RCC 7860 (cell line): ENCODE measurements around the gene NFATC4.
"Not testable (repeated sequence)": the region's sequence is repeated elsewhere in the genome, so short reads cannot be mapped to it uniquely, and the experiment has no call there.

Source experiments
- DNase-seq: peaks from one replicate; pipeline ENCODE4 v3.0.0-alpha.2; 2015; ENCODE audit warnings: low spot score
- FAIRE-seq: peaks from 2 replicates; lab custom pipeline; 2012; peaks lifted over from hg19 to GRCh38; lab: Jason Lieb, UNC

NFATC4 gene

DNA sequence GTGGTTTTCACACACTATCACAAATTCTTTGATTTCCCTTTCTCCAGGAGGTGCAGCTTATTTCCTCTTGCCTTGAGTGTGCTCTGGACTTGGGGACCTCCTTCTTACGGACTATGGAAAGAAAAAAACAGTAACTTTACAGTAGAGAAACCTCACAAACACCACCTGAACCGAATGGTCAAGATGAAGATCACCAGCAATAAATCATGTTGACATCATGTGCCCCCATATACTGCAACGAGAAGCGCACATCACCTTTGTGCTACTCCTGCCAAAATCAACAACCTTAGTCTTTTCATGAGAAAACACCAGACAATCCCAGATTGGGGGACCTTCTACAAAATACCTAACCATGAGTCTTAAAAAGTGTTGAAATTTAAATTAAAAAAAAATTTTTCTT, 17.5 kb downstream of the NFATC4 start:
- FAIRE-seq, result no peak
- DNase-seq, result no peak

DNA sequence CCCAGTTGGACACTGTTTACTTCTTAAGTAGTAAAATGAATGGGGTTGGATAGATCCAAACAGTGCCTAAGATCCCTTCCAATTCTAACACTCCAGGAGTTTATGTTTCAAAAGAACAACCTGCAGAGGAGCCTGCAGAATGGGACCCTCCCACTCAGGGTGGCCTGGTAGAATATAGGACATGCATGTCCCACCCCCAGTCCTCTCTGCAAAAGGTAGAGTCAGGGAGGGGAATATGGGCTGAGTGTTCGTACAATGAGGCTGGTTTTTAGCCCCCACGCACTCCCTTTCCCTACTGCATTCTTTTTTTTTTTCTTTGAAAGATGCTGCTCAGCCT, 19.0 kb downstream of the NFATC4 start:
- FAIRE-seq (no peak), DNase-seq (no peak)

GRCh38 chr14:24387579-24387978, 19.6 kb downstream of the NFATC4 start:
- not testable (repeated sequence) for FAIRE-seq, DNase-seq

DNA sequence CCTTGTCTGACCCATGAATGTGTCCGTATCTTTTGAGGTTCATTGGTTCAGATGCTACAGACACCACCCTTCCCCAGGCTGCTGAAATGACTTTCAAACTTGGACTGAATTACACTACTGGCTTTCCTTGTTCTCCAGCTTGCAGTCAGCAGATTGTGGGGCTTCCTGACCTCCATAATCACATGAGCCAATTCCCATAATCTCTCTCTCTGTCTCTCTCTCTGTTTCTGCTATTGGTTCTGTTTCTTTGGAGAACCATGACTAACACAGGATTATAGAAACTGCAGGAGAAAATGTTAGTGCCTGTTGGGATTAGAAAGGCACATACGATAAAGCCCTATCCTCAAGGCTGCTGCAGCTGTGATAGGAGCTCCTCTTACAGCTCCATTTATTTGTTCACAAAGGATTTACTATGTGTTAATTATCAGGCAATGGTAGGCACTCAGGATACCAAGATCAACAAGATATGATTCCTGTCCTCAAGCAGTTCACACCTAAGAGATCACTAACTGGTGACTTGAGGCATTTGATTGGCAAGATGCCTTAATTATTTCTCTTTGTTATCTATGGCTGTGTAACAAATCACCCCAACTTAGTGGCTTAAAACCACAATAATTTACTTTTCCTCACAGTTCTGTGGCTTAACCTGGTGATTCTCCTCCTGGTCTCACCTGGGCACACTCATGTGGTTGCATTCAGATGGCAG, 20.6 kb downstream of the NFATC4 start:
- FAIRE-seq, result no peak
- DNase-seq, result no peak

GRCh38 chr14:24389226-24389848, 21.4 kb downstream of the NFATC4 start:
- DNase-seq (no peak), FAIRE-seq (no peak)

GRCh38 chr14:24390701-24391468, 22.9 kb downstream of the NFATC4 start:
- FAIRE-seq (no peak), DNase-seq (no peak)

DNA sequence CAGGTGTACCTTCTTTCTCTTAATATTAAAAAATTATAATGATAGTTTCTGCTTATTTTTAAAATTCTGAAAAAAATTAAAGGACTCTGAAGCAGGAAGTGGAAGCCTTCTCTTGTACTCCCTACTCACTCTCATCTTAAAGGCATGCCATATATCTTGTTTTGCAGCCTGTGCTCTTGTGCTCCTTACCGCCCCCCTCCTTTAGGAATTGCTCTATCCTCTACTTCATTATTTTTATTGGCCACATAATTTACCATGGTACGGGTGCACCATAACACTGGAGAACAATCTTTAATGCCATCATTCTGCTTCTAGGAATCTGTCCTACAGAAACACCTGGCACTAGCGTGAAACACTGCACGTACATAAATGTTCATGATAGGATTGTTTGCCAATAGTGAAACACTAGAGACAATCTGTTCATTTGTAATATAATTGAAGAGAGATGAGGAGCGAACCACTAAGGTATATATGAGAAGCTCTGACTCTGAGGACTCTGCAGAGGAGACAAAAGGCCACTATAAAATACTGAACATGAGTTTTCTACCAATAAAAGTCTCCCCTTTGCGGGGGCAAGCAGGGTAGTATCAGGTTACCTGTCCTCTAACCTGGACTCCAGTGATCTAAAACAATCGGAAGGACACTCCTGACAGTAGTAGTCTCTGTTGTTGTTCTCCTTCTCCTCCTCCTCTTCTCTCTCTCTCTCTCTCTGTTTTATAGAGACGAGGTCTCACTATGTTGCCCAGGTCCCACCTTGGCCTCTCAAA, 24.5 kb downstream of the NFATC4 start:
- DNase-seq (no peak), FAIRE-seq (no peak)

- FAIRE-seq, result no peak
- DNase-seq, result no peak
These were observed 26.3 kb downstream of the NFATC4 start for GRCh38 chr14:24394275-24394674.

- DNase-seq, result no peak
- no peak for FAIRE-seq
These were observed 27.9 kb downstream of the NFATC4 start for GRCh38 chr14:24395609-24396582.

DNA sequence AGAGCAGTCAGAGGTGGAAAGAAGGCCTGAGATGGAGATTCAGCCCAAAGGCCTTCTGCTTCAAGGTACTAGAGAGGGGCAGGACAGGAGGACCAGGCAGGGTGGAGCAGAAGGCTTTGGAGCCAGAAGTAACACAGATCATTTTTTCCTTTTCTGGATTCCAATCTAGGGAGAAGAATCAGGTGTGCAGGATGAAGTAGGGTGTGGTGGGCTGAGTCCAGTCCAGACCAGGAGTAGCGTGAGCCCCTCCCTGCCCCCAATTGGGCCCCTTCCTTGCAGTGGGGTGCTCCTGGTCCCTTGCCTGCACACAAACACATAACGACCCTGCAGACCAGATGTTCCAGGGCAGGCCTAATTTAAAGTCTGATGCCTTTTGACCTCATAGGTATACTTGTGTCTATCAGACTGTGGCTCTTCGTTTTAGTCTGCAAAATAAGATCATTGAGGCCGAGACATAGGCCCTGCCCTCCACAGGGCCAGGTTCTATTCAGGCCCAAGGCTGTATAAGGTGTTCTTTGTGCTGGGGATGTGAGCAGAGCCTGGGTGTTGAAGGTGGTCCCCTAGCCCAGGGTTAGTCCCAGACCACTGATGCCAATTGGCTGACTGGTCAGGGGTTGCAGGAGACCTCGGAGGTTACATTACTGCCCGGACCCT, 29.8 kb downstream of the NFATC4 start:
- FAIRE-seq (no peak), DNase-seq (no peak)

DNA sequence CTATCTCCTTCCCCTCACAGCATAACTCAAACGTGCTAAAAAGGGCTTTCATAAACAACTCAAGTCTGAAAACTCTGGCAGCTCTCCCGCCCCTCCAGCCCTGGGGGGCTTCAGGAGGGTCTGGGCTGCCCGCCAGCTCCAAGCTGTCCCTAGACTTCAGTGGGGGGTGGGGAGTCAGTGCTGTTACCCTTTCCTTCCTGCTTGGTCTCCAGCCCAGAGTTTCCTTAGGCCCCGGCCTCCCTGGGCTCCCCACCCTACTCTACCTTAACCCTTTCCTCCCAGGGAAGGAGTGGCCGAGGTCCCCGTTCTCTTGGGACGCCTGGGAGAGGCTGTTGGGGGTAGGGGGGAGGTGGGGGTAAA, 30.3 kb downstream of the NFATC4 start:
- no peak for DNase-seq
- no peak for FAIRE-seq

DNA sequence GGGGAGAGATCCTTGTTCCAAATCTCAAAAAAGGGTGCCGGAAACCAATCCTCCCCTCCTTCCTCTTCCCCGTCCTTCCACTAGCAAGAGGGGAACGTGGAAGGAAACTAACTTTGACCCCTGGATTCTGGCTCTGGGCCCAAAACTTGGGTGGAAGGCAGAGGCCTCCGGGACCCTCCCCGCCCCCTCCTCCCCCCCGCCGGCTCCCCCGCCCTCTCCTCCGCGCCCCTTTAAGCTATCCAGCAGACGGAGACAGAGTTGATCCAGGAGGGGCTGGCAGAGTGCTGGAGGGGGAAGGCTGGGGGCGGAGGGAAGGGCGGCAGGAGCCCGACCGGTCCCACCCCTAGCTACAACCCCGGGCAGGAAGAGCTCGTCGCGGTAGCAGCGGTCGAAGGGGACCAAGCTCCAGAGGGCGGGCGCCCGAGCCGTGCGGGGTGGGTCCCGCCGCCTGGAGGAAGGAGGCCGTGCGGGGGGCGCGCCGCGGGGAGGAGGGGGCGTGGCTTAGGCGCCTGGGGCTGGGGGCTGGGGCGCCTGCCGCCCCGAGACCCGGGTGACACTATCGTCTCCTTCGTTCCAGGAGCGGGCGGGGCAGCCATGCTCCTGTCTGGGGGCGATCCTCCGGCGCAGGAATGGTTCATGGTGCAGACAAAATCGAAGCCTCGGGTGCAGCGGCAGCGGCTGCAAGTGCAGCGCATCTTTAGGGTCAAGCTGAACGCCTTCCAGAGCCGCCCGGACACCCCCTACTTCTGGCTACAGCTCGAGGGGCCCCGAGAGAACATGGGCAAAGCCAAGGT, 30.9 kb downstream of the NFATC4 start, which contains the start of gene NYNRIN:
TSS of gene NYNRIN (plus strand) at position 351 of the 794 bp plus-strand sequence. CDS start at position 595, 244 bp downstream.
- DNase-seq, result no peak
- FAIRE-seq, result no peak

DNA sequence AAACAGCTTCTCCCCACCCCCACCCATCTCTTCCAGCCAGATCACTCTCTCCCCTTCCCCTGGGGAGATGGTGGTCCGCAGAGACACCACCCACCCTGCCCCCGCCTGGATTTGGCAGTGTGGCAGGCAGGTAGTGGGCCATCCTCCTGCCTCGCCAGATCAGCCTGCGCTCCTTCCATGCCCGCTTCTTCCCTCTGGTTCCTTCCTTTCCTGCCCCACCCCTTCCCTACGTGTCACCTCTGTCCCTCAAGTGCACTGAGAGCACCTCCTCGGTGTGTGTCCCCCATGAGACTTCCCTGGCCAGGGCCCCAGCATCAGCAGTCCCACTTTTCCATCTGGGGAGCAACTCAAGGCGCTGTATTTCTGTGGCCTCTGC, 31.5 kb downstream of the NFATC4 start:
- FAIRE-seq (no peak), DNase-seq (no peak)

- FAIRE-seq, result no peak
- no peak for DNase-seq
These were observed 32.2 kb downstream of the NFATC4 start for GRCh38 chr14:24399999-24400718.

- DNase-seq (no peak), FAIRE-seq (no peak)
These were observed 34.1 kb downstream of the NFATC4 start for GRCh38 chr14:24401810-24402702.

DNA sequence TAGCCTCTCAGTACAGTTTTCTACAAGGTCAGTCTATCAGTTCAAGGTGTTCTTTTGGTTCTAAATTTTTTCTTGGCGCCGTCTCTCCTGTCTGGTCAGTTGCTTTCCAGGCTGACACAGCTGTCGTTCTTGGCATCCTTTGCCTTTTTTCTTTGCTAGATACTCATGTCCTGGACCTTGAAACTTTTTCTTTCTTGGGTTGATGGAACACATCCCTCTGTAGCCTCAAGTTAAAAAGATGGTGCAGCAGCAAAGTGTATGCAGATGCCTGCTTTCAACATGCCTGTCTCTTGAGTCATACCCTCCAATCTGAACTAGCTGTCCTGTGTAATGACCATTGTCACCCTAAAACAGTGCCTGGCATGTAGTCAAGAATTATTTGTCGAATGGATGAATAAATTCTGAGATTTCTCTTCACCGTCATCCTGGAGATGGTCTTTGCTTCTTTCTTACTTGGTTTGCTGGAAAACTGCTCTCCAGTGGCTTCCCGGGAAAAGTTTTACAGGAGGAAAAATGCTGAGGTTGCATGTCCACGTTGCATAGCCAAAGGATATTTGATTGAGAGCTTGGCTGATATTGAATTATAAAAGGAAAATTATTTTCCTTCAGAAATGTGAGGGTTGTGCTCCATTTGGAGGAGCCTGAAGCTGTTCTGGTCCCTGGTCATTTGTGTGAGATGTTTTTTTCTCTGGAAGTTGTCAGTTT, 35.5 kb downstream of the NFATC4 start:
- FAIRE-seq, result no peak
- DNase-seq, result no peak

DNA sequence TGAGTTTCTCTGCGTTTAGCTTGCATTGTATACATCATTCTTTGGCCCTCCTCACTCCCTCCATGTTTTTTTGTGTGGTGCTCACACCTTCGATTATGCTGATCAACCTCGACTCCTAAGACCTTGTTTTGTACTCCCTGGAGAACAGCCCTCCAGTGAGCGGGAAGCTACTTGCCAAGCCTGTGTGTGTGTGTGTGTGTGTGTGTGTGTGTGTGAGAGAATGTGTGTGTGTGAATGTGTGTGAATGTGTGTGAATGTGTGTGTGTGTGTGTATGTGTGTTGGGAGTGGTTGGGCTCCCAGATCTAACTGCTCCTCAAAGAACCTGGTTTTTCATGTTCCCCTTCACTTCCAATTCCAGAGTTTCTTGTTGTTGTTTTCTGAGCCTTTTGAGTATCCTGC, 36.8 kb downstream of the NFATC4 start:
- DNase-seq, result no peak
- no peak for FAIRE-seq
